Type B pancreatic cell (in vitro differentiated cells): ENCODE data around the gene ZNF350. TPM values are rescaled to one million over a fixed set of nuclear protein-coding genes. Genes with fewer than 3 reads are reported as not detected.
"Not testable (repeated sequence)": the region's sequence is repeated elsewhere in the genome, so short reads cannot be mapped to it uniquely, and the experiment has no call there.

ENCODE experiments used
- DNase-seq: peaks from one replicate; pipeline ENCODE4 v3.0.0; 2021; ENCODE audit warnings: mixed read lengths; ENCODE audit not compliant: unreplicated experiment; ENCODE audit errors: extremely low spot score
- H3K27ac Mint-ChIP-seq: 2 replicates; pipeline ENCODE4 v1.8.0; 2021; ENCODE audit warnings: mild to moderate bottlenecking, mixed read lengths
- H3K27me3 Mint-ChIP-seq: 2 replicates; pipeline ENCODE4 v1.8.0; 2021; ENCODE audit warnings: mixed read lengths
- H3K36me3 Mint-ChIP-seq: 2 replicates; pipeline ENCODE4 v1.8.0; 2021; ENCODE audit warnings: mixed read lengths
- H3K4me1 Mint-ChIP-seq: one replicate; pipeline ENCODE4 v1.8.0; 2021; ENCODE audit warnings: mixed read lengths; ENCODE audit not compliant: unreplicated experiment
- H3K4me3 Mint-ChIP-seq: 2 replicates; pipeline ENCODE4 v1.8.0; 2021; ENCODE audit warnings: mild to moderate bottlenecking, mixed read lengths
- H3K9me3 Mint-ChIP-seq: 2 replicates; pipeline ENCODE4 v1.8.0; 2021; ENCODE audit warnings: mixed read lengths
- total RNA-seq: library from RNA; stranded (reverse); gene quantifications from 2 replicates; pipeline ENCODE4 v1.2.1, GENCODE V29; 2021; ENCODE audit warnings: low replicate concordance
- TF ChIP-seq, protein P1 (sequence below): fragments of 200-600 bp; sonication (generic); conservative IDR thresholded peaks from 2 replicates; pipeline ENCODE4 v1.5.0; 2021; ENCODE audit warnings: antibody characterized with exemption, mild to moderate bottlenecking

The ZNF350 gene
- total RNA-seq, 1 donor from 2014 or later, result 10.4 TPM

DNA sequence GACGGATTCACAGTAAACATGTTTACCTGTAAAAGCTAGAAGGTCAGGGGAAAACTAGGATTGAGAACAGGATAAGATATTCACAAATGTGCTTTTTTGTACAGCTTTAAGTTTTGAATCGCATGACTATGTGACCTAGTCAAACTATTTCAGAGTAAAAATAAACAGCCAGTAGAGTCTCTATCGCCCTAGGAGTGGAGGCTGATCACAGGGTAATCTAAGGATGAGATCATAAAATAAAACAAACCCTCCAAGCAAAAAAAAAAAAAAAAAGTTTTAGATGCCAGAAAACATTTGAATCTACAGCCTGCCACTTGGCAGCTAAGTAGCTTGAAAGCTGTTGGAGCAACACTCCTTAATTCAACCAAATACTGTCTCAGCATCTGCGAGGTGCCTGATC lies 26.8 kb downstream of the ZNF350 start:
- no peak overlapping the region for H3K4me3 Mint-ChIP-seq

DNA sequence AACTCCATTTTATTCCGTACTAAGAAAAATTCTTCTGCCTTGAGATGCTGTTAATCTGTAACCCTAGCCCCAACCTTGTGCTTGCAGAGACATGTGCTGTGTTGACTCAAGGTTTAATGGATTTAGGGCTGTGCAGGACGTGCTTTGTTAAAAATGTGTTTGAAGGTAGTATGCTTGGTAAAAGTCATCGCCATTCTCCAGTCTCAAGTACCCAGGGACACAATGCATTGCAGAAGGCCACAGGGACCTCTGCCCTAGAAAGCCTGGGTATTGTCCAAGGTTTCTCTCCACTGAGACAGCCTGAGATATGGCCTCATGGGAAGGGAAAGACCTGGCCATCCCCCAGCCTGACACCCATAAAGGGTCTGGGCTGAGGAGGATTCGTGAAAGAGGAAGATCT lies 28.8 kb downstream of the ZNF350 start:
- H3K4me3 Mint-ChIP-seq, H3K27ac Mint-ChIP-seq, H3K27me3 Mint-ChIP-seq, H3K4me1 Mint-ChIP-seq, DNase-seq, H3K36me3 Mint-ChIP-seq: not testable (repeated sequence)
- peaks cover 14% of the 10 kb centered on the region for H3K9me3 Mint-ChIP-seq

More for the DNA sequence above, 26.8 kb downstream of the ZNF350 start:
- Mint-ChIP-seq H3K27me3 (no peaks in the 10 kb centered on the region), H3K9me3 (peaks cover 13% of the 10 kb centered on the region), H3K27ac (no peak overlapping the region), H3K36me3 (peaks cover 23% of the 10 kb centered on the region), H3K4me1 (peaks cover 5% of the 10 kb centered on the region)
- DNase-seq, result no peak
- TF ChIP-seq, protein P1, sequence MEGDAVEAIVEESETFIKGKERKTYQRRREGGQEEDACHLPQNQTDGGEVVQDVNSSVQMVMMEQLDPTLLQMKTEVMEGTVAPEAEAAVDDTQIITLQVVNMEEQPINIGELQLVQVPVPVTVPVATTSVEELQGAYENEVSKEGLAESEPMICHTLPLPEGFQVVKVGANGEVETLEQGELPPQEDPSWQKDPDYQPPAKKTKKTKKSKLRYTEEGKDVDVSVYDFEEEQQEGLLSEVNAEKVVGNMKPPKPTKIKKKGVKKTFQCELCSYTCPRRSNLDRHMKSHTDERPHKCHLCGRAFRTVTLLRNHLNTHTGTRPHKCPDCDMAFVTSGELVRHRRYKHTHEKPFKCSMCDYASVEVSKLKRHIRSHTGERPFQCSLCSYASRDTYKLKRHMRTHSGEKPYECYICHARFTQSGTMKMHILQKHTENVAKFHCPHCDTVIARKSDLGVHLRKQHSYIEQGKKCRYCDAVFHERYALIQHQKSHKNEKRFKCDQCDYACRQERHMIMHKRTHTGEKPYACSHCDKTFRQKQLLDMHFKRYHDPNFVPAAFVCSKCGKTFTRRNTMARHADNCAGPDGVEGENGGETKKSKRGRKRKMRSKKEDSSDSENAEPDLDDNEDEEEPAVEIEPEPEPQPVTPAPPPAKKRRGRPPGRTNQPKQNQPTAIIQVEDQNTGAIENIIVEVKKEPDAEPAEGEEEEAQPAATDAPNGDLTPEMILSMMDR, result no peak

DNA sequence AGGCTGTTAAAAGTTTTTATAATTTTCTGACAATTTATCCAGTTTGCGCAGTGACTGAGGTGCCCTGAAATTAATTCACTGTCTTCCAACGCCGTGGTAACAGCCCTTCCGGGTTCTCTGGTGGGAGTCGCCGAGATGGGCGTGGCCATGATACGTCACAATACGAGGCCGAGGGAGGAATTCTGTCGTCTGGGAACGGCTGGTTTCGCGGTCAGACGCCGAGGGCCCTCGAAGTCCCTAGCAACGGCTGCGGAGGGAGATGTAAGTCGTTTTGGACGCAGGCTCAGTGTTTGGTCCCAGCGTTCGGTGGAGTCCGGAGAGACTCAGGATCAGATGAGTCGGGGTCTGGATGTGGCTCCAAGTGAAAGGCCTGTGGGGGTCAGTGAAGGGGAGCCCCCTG lies 37.7 kb downstream of the ZNF350 start:
- H3K9me3 Mint-ChIP-seq, result peaks cover 38% of the 10 kb centered on the region
- peaks cover 39% of the 10 kb centered on the region for H3K36me3 Mint-ChIP-seq
- no peak overlapping the region for H3K4me3 Mint-ChIP-seq
- H3K4me1 Mint-ChIP-seq, result no peaks in the 10 kb centered on the region
- no peaks in the 10 kb centered on the region for H3K27me3 Mint-ChIP-seq
- H3K27ac Mint-ChIP-seq, result no peak overlapping the region
- TF ChIP-seq, protein P1, result no peak
- DNase-seq, result no peak

GRCh38 chr19:51946602-51947001 lies 40.0 kb downstream of the ZNF350 start:
- Mint-ChIP-seq H3K9me3 (peaks cover 50% of the 10 kb centered on the region), H3K27ac (no peak overlapping the region), H3K36me3 (peaks cover 58% of the 10 kb centered on the region), H3K4me3 (no peak overlapping the region), H3K27me3 (no peaks in the 10 kb centered on the region), H3K4me1 (no peaks in the 10 kb centered on the region)
- TF ChIP-seq, protein P1, result no peak
- DNase-seq, result no peak

DNA sequence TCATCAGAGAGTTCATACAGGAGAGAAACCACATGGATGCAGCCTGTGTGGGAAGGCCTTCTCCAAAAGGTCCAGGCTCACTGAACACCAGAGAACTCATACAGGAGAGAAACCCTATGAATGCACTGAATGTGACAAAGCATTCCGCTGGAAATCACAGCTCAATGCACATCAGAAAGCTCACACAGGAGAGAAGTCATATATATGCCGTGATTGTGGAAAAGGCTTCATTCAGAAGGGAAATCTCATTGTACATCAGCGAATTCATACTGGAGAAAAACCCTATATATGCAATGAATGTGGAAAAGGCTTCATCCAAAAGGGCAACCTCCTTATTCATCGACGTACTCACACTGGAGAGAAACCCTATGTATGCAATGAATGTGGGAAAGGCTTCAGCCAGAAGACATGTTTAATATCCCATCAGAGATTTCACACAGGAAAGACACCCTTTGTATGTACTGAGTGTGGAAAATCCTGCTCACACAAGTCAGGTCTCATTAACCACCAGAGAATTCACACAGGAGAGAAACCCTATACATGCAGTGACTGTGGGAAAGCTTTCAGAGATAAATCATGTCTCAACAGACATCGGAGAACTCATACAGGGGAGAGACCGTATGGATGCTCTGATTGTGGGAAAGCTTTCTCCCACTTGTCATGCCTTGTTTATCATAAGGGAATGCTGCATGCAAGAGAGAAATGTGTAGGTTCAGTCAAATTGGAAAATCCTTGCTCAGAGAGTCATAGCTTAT lies 41.7 kb downstream of the ZNF350 start:
- TF ChIP-seq, protein P1, result no peak
- no peak for DNase-seq
- Mint-ChIP-seq H3K4me3 (no peak overlapping the region), H3K9me3 (peaks cover 50% of the 10 kb centered on the region), H3K36me3 (peaks cover 71% of the 10 kb centered on the region), H3K27me3 (no peaks in the 10 kb centered on the region), H3K27ac (no peak overlapping the region), H3K4me1 (no peaks in the 10 kb centered on the region)

- H3K4me3 Mint-ChIP-seq, result no peak overlapping the region
- H3K9me3 Mint-ChIP-seq, result peaks cover 23% of the 10 kb centered on the region
- DNase-seq, result no peak
- TF ChIP-seq, protein P1, result no peak
- H3K36me3 Mint-ChIP-seq, result peaks cover 80% of the 10 kb centered on the region
- H3K27ac Mint-ChIP-seq, result no peak overlapping the region
- H3K4me1 Mint-ChIP-seq, result no peaks in the 10 kb centered on the region
- no peaks in the 10 kb centered on the region for H3K27me3 Mint-ChIP-seq
Observed at GRCh38 chr19:51938936-51939335, 47.7 kb downstream of the ZNF350 start.
